SK-N-SH (cell line): Measurements from ENCODE around the gene MSL1. TPM values are rescaled to one million over a fixed set of nuclear protein-coding genes. Genes with fewer than 3 reads are reported as not detected.
"Not testable (repeated sequence)": the region's sequence is repeated elsewhere in the genome, so short reads cannot be mapped to it uniquely, and the experiment has no call there.

Experiments used
- CTCF ChIA-PET: fragments of 300-600, 350-600 bp; formaldehyde crosslinking; extraction: SDS; loops from one replicate; lab custom pipeline; 2021; lab: Yijun Ruan, JAX
- POLR2A ChIA-PET: fragments of 350-600 bp; sonication (Branson Sonifier 250); formaldehyde crosslinking; extraction: SDS; loops from one replicate; lab custom pipeline; 2020; ENCODE audit warnings: antibody characterized with exemption, inconsistent platforms; lab: Yijun Ruan, JAX
- DNase-seq: peaks from one replicate; pipeline ENCODE4 v3.0.0; 2012
- H2AFZ ChIP-seq: fragments of 200-600 bp; sonication (generic); 2 replicates; pipeline ENCODE4 v1.8.1; 2016; ENCODE audit warnings: antibody characterized with exemption, mild to moderate bottlenecking, low read depth
- H3F3A ChIP-seq: fragments of 200-600 bp; sonication (generic); replicated peaks from 2 replicates; pipeline ENCODE3; 2016; ENCODE audit warnings: antibody characterized with exemption, mild to moderate bottlenecking; ENCODE audit not compliant: insufficient read depth
- H3K27ac ChIP-seq, 2 experiments: fragments of 200-500 bp in 1 of 2; fragments of 200-600 bp in 1 of 2; sonication (Bioruptor generic) in 1 of 2; sonication (generic), shearing (Covaris generic) in 1 of 2; 2 replicates each; pipeline versions ENCODE4 v1.5.1 to v1.6.1; 2014 to 2016; ENCODE audit warnings: low read depth in 2 of 2, inconsistent platforms in 1 of 2, low read length in 1 of 2, mild to moderate bottlenecking in 1 of 2, mixed read lengths in 1 of 2
- H3K27me3 ChIP-seq: fragments of 200-600 bp; sonication (generic), shearing (Covaris generic); 2 replicates; pipeline ENCODE4 v1.6.1; 2016; ENCODE audit warnings: mixed run types; ENCODE audit not compliant: insufficient read depth
- H3K36me3 ChIP-seq, 2 experiments: fragments of 200-500 bp in 1 of 2; fragments of 200-600 bp in 1 of 2; sonication (Bioruptor generic) in 1 of 2; sonication (generic) in 1 of 2; replicated peaks in 1 of 2; 2 replicates each; pipeline versions ENCODE3 to v1.5.1; 2014 to 2016; ENCODE audit warnings: low read length in 1 of 2, mild to moderate bottlenecking in 1 of 2; ENCODE audit not compliant: insufficient read depth in 2 of 2, control insufficient read depth in 1 of 2
- H3K4me1 ChIP-seq, 2 experiments: fragments of 200-500 bp in 1 of 2; fragments of 200-600 bp in 1 of 2; sonication (Bioruptor generic) in 1 of 2; sonication (generic), shearing (Covaris generic) in 1 of 2; 2 replicates each; pipeline versions ENCODE4 v1.5.1 to v1.6.1; 2014 to 2016; ENCODE audit warnings: low read depth in 1 of 2, low read length in 1 of 2, mixed run types in 1 of 2; ENCODE audit not compliant: insufficient read depth in 2 of 2, control insufficient read depth in 1 of 2
- H3K4me2 ChIP-seq: fragments of 200-600 bp; sonication (generic), shearing (Covaris generic); 2 replicates; pipeline ENCODE4 v1.6.1; 2017; ENCODE audit warnings: mixed run types
- H3K4me3 ChIP-seq, 2 experiments: fragments of 200-500 bp in 1 of 2; fragments of 200-600 bp in 1 of 2; sonication (Bioruptor generic) in 1 of 2; sonication (generic), shearing (Covaris generic) in 1 of 2; 2 replicates each; pipeline versions ENCODE4 v1.5.1 to v1.8.1; 2014 to 2016; ENCODE audit warnings: low read depth in 2 of 2, inconsistent platforms in 1 of 2, low read length in 1 of 2, mild to moderate bottlenecking in 1 of 2, mixed read lengths in 1 of 2, moderate library complexity in 1 of 2
- H3K79me2 ChIP-seq: fragments of 200-600 bp; sonication (generic); 2 replicates; pipeline ENCODE4 v1.8.1; 2017; ENCODE audit warnings: mild to moderate bottlenecking; ENCODE audit not compliant: insufficient read depth
- H3K9ac ChIP-seq: fragments of 200-600 bp; sonication (generic); 2 replicates; pipeline ENCODE4 v1.6.1; 2017; ENCODE audit warnings: mixed run types
- H3K9me2 ChIP-seq: fragments of 200-600 bp; sonication (generic); 2 replicates; pipeline ENCODE4 v1.6.1; 2017; ENCODE audit warnings: mixed run types
- H3K9me3 ChIP-seq: fragments of 200-600 bp; sonication (generic); 2 replicates; pipeline ENCODE4 v1.6.1; 2017; ENCODE audit warnings: mixed run types, mild to moderate bottlenecking, moderate library complexity
- H4K20me1 ChIP-seq: fragments of 200-600 bp; sonication (generic); 2 replicates; pipeline ENCODE4 v1.6.1; 2017; ENCODE audit warnings: mild to moderate bottlenecking, mixed run types; ENCODE audit not compliant: insufficient read depth
- FOSL2 ChIP-seq: IDR thresholded peaks from 2 replicates; pipeline ENCODE4 v1.4.0; 2012; ENCODE audit warnings: low read depth, mild to moderate bottlenecking, moderate library complexity, borderline replicate concordance
- MEF2A ChIP-seq: IDR thresholded peaks from 2 replicates; pipeline ENCODE4 v1.4.0; 2012; ENCODE audit warnings: low read depth, borderline replicate concordance
- RCOR1 ChIP-seq: fragments of 150-350 bp; IDR thresholded peaks from 2 replicates; pipeline ENCODE4 v1.6.1; 2017; ENCODE audit warnings: antibody characterized with exemption, low read length
- RFX5 ChIP-seq: IDR thresholded peaks from 2 replicates; pipeline ENCODE4 v1.6.1; 2012; ENCODE audit warnings: mild to moderate bottlenecking, improper control_type of control experiment, low read length
- RXRA ChIP-seq: IDR thresholded peaks from 2 replicates; pipeline ENCODE4 v1.4.0; 2012; ENCODE audit warnings: low read depth, mild to moderate bottlenecking, borderline replicate concordance
- TAF1 ChIP-seq: IDR thresholded peaks from 2 replicates; pipeline ENCODE4 v1.6.1; 2012; ENCODE audit warnings: low read depth, mild to moderate bottlenecking, low read length, moderate library complexity, borderline replicate concordance
- TCF12 ChIP-seq: IDR thresholded peaks from 2 replicates; pipeline ENCODE4 v1.4.0; 2012
- YY1 ChIP-seq: IDR thresholded peaks from 2 replicates; pipeline ENCODE4 v1.4.0; 2012; ENCODE audit warnings: low read depth, mild to moderate bottlenecking
- whole genome bisulfite sequencing: methylation state at CpG from one replicate; pipeline ENCODE4 v1.1.6; 2017; ENCODE audit warnings: low lambda C conversion rate; 5-methylcytosine and 5-hydroxymethylcytosine counted together
- polyA plus RNA-seq, 3 experiments: library from polyadenylated mRNA; depleted of rRNA; stranded (reverse); fragments of >200 nt; gene quantifications; 2 replicates each; pipeline ENCODE4 v1.2.3, GENCODE V29; 2012
- TF ChIP-seq, protein P1 (sequence below): fragments of 200-600 bp; sonication (generic); IDR thresholded peaks from 2 replicates; pipeline ENCODE4 v1.6.1; 2017; ENCODE audit warnings: antibody characterized with exemption, mild to moderate bottlenecking, moderate library complexity
- TF ChIP-seq, protein P2 (sequence below): fragments of 150-350 bp; IDR thresholded peaks from 2 replicates; pipeline ENCODE4 v1.6.1; 2017; ENCODE audit warnings: antibody characterized with exemption, low read length, low read depth, borderline replicate concordance
- TF ChIP-seq, protein P3 (sequence below): IDR thresholded peaks from 2 replicates; pipeline ENCODE4 v1.4.0; 2012; ENCODE audit warnings: low read depth, borderline replicate concordance

The MSL1 gene
- polyA plus RNA-seq, 1 of the 3 experiments (the other 2 are of a cell fraction), result 30.2 TPM

DNA sequence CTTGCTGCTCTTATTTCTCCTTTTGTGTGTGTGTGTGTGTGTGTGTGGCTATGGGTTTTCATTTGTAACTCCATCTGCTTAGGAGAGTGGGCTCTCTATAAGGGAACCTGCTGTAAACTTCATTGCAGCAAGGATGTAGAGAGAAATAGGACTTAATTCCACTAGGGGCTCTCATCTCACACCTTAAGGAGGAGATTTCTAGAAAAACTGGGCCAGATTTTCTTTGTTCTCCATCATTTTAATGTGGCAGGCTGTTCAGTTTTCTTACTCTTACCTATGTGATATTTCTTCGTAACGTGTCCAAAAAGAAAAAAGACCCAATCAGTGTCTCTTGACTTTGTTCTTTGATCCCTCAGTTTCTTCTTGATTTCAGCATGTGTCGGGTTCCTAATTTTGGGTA, 14.0 kb downstream of the MSL1 start:
- no peak for DNase-seq
- TF ChIP-seq FOSL2 (no peak), TAF1 (no peak)
- TF ChIP-seq, protein P1, sequence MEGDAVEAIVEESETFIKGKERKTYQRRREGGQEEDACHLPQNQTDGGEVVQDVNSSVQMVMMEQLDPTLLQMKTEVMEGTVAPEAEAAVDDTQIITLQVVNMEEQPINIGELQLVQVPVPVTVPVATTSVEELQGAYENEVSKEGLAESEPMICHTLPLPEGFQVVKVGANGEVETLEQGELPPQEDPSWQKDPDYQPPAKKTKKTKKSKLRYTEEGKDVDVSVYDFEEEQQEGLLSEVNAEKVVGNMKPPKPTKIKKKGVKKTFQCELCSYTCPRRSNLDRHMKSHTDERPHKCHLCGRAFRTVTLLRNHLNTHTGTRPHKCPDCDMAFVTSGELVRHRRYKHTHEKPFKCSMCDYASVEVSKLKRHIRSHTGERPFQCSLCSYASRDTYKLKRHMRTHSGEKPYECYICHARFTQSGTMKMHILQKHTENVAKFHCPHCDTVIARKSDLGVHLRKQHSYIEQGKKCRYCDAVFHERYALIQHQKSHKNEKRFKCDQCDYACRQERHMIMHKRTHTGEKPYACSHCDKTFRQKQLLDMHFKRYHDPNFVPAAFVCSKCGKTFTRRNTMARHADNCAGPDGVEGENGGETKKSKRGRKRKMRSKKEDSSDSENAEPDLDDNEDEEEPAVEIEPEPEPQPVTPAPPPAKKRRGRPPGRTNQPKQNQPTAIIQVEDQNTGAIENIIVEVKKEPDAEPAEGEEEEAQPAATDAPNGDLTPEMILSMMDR, result peak; percentile 12; the same call in 1 of the 2 replicates
- no peaks in the 10 kb centered on the region for H3K9me2 ChIP-seq
- H3K9me3 ChIP-seq, result no peaks in the 10 kb centered on the region
- H3K4me3 ChIP-seq, result no peak overlapping the region
- H3F3A ChIP-seq, result peaks cover 61% of the 10 kb centered on the region
- H3K27me3 ChIP-seq, result no peaks in the 10 kb centered on the region
- peaks cover 58 to 68% of the 10 kb centered on the region in 2 experiments for H3K36me3 ChIP-seq
- peaks cover 53% of the 10 kb centered on the region for H3K79me2 ChIP-seq
- H3K4me2 ChIP-seq, result no peak overlapping the region
- H2AFZ ChIP-seq, result no peak overlapping the region
- peaks cover 0 to 4% of the 10 kb centered on the region in 2 experiments; a peak in 1 of 4 replicates for H3K4me1 ChIP-seq
- H4K20me1 ChIP-seq, result no peaks in the 10 kb centered on the region
- H3K27ac ChIP-seq, result 0 out of 4 replicates have a peak overlapping the region, but pooled peaks of 1 of the 2 experiments have one; percentile 1
- ChIA-PET POLR2A (interaction anchor here (1.1 kb wide), 1 partner anchor 12 kb away, joined by 3 read pairs; no protein-coding TSS in a partner anchor), CTCF (no interaction called here)
- 97% methylated on average over 3 of the region's 3 CpGs for WGBS
- H3K9ac ChIP-seq, result no peak overlapping the region

DNA sequence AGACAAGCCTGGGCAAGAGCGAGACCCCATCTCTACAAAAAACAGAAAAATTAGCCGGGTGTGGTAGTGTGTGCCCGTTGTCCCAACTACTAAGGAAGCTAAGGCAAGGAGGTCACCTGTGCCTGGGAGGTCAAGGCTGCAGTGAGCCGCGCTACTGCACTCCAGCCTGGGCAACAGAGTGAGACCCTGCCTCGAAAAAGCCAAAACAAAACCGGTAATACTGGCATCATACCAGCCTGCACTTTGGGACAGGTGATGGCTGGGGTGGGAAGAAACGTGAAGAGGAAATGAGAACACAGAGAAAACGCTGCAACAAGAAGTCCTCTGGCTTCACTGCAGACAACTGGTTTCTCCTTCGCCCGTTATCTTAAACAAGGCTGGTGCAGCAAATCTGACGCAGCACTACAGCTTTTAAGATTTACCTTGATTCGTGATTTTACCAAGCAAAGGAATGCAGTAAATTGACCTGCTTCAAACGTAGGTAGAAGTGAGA, 17.8 kb downstream of the MSL1 start:
- ChIA-PET POLR2A (interaction anchor here (0.6 to 2.6 kb wide), 6 partner anchors 13 to 689 kb away, joined by 3 to 14 read pairs (median 3); partner anchors contain the start of gene MED1), CTCF (interaction anchor here (1.2 to 3.2 kb wide), 7 partner anchors 10 to 53 kb away, joined by 3 to 13 read pairs (median 5); no protein-coding TSS in a partner anchor)
- H3K79me2 ChIP-seq, result peaks cover 69% of the 10 kb centered on the region
- H3K9me2 ChIP-seq, result no peaks in the 10 kb centered on the region
- H3F3A ChIP-seq, result peaks cover 42% of the 10 kb centered on the region
- WGBS, result 17% methylated on average over 14 of the region's 14 CpGs
- peaks cover 32 to 54% of the 10 kb centered on the region in 2 experiments for H3K36me3 ChIP-seq
- TF ChIP-seq MEF2A, result no peak
- TF ChIP-seq RCOR1, result no peak
- no peak for TF ChIP-seq RFX5
- TF ChIP-seq, protein P2, sequence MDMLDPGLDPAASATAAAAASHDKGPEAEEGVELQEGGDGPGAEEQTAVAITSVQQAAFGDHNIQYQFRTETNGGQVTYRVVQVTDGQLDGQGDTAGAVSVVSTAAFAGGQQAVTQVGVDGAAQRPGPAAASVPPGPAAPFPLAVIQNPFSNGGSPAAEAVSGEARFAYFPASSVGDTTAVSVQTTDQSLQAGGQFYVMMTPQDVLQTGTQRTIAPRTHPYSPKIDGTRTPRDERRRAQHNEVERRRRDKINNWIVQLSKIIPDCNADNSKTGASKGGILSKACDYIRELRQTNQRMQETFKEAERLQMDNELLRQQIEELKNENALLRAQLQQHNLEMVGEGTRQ, result no peak
- no peak for TF ChIP-seq RXRA
- TF ChIP-seq YY1, result no peak
- TF ChIP-seq, protein P3, sequence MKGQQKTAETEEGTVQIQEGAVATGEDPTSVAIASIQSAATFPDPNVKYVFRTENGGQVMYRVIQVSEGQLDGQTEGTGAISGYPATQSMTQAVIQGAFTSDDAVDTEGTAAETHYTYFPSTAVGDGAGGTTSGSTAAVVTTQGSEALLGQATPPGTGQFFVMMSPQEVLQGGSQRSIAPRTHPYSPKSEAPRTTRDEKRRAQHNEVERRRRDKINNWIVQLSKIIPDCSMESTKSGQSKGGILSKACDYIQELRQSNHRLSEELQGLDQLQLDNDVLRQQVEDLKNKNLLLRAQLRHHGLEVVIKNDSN, result no peak
- TF ChIP-seq TCF12, result no peak
- no peaks in the 10 kb centered on the region for H3K9me3 ChIP-seq
- no peak for DNase-seq
- H4K20me1 ChIP-seq, result no peaks in the 10 kb centered on the region
- H3K27me3 ChIP-seq, result no peaks in the 10 kb centered on the region
- peak overlapping the region; percentile 70 for H3K9ac ChIP-seq
- H3K27ac ChIP-seq, result peak overlapping the region; percentile 85 to 90
- H3K4me2 ChIP-seq, result peak overlapping the region; percentile 93
- peaks cover 4% of the 10 kb centered on the region in 2 experiments; a peak in 2 of 4 replicates for H3K4me1 ChIP-seq
- H2AFZ ChIP-seq, result peak overlapping the region; percentile 87
- H3K4me3 ChIP-seq, result peak overlapping the region; percentile 59 to 65

DNA sequence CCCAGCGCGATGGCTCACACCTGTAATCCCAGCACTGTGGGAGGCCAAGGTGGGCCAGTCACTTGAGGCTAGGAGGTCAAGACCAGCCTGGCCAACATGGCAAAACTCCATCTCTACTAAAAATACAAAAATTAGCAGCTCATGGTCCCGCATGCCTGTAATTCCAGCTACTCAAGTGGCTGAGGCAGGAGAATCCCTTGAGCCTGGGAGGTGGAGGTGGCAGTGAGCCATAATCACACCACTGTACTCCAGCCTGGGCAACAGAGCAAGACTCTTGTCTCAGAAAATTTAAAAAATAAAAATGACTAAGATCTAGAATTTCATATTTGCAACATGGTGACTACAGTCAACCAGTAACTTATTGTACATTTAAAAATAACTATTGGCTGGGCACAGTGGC, 21.4 kb downstream of the MSL1 start:
- DNase-seq, H2AFZ ChIP-seq, H4K20me1 ChIP-seq, H3K4me2 ChIP-seq, H3K4me3 ChIP-seq, H3K9me3 ChIP-seq, H3K9ac ChIP-seq, H3K9me2 ChIP-seq, H3K27ac ChIP-seq, H3K27me3 ChIP-seq, H3K4me1 ChIP-seq, CTCF ChIA-PET: not testable (repeated sequence)
- WGBS, result 98% methylated on average over 3 of the region's 3 CpGs
- Histone ChIP-seq H3K79me2 (peaks cover 89% of the 10 kb centered on the region), H3F3A (peaks cover 16% of the 10 kb centered on the region), H3K36me3 (peaks cover 18 to 43% of the 10 kb centered on the region in 2 experiments)
- POLR2A ChIA-PET, result interaction anchor here (0.6 kb wide), 1 partner anchor 31 kb away, joined by 5 read pairs; no protein-coding TSS in a partner anchor
